ENCODE data around the gene RETREG1. TPM values are rescaled to one million over a fixed set of nuclear protein-coding genes. Genes with fewer than 3 reads are reported as not detected.

RETREG1 gene
- total RNA-seq, 1 experiment from 2014 or later: 3.4 TPM

- Histone ChIP-seq H2BK12ac (ENCODE audit: insufficient read length, low read depth, low read length) (no peak overlapping the region), H3K18ac (ENCODE audit: insufficient read length, low read depth, low read length) (no peak overlapping the region), H3K4me2 (ENCODE audit: insufficient read depth, insufficient read length, low read length) (no peak overlapping the region), H3K14ac (ENCODE audit: insufficient read depth, low read length) (no peak overlapping the region), H2AK5ac (ENCODE audit: insufficient read length, low read length) (no peak overlapping the region), H4K91ac (ENCODE audit: insufficient read length, low read depth, low read length) (no peak overlapping the region), H3T11ph (ENCODE audit: low read length) (no peak overlapping the region), H3K79me1 (ENCODE audit: insufficient read depth, low read depth, low read length, poor library complexity, severe bottlenecking) (no peaks in the 10 kb centered on the region), H3K9ac (ENCODE audit: extremely low read depth, insufficient read length, low read length) (no peak overlapping the region), H3K56ac (ENCODE audit: insufficient read length, low read depth, low read length) (no peak overlapping the region), H3K4ac (ENCODE audit: low read depth, low read length) (no peak overlapping the region), H3K79me2 (ENCODE audit: insufficient read depth, low read length) (no peaks in the 10 kb centered on the region), H2BK15ac (ENCODE audit: low read depth, low read length) (no peak overlapping the region), H2BK5ac (ENCODE audit: insufficient read length, low read length) (no peak overlapping the region), H3K9me3 (ENCODE audit: control insufficient read depth, low read depth, low read length) (no peaks in the 10 kb centered on the region), H2BK120ac (ENCODE audit: low read depth, low read length, poor library complexity, severe bottlenecking) (no peak overlapping the region), H3K23me2 (ENCODE audit: insufficient read length, low read depth, low read length, poor library complexity, severe bottlenecking) (no peaks in the 10 kb centered on the region), H3K27me3 (ENCODE audit: insufficient read depth, low read length) (no peaks in the 10 kb centered on the region), H4K8ac (replicated peaks; ENCODE audit: insufficient read length, low read depth, low read length) (no peak overlapping the region), H3K4me1 (ENCODE audit: insufficient read depth, low read length) (no peaks in the 10 kb centered on the region), H3K27ac (ENCODE audit: insufficient read length, low read depth, low read length) (no peak overlapping the region), H4K20me1 (ENCODE audit: control insufficient read depth, insufficient read depth, insufficient read length) (no peaks in the 10 kb centered on the region), H3K23ac (ENCODE audit: insufficient read length, low read depth, low read length) (no peak overlapping the region), H4K5ac (ENCODE audit: insufficient read length, low read depth, low read length) (no peak overlapping the region), H2AFZ (ENCODE audit: low read length) (no peak overlapping the region), H2BK20ac (ENCODE audit: low read depth, low read length, poor library complexity, severe bottlenecking) (no peak overlapping the region)
- WGBS (ENCODE audit: extremely low coverage, insufficient read length, low lambda C conversion rate): no CpG with 5 or more reads among the region's 4 CpGs
- no peak for TF ChIP-seq CTCF (conservative IDR thresholded peaks at IDR 0.05)
- Mint-ChIP-seq H3K27me3 (ENCODE audit: low read depth) (peaks cover 6% of the 10 kb centered on the region), H3K9me3 (no peaks in the 10 kb centered on the region), H3K36me3 (ENCODE audit: insufficient read depth in 1 of 3, low read depth in 3 of 3) (no peaks in the 10 kb centered on the region), H3K4me3 (no peak overlapping the region), H3K4me1 (no peaks in the 10 kb centered on the region), H3K27ac (no peak overlapping the region)
- DNase-seq: no peak
Observed at GRCh38 chr5:16525651-16526050, 91.1 kb downstream of the RETREG1 start.
